ENCODE measurements around the gene SDR42E2.

GRCh38 chr16:22213236-22213635, 50.9 kb downstream of the SDR42E2 start:
- TF ChIP-seq CTCF (IDR thresholded peaks at IDR 0.05) (no peak), POLR2A (IDR thresholded peaks at IDR 0.05) (no peak)

Data from Peyer's patch (tissue), 4 donors.